SIG-M5 treated with dmso at 0.1 percent for 504 hours (cell line): ENCODE results near the gene SDCCAG8.

Source experiments
- DNase-seq: peaks from one replicate; lab custom pipeline; 2025; ENCODE audit not compliant: unreplicated experiment; lab: John Stamatoyannopoulos, UW

The SDCCAG8 gene

DNA sequence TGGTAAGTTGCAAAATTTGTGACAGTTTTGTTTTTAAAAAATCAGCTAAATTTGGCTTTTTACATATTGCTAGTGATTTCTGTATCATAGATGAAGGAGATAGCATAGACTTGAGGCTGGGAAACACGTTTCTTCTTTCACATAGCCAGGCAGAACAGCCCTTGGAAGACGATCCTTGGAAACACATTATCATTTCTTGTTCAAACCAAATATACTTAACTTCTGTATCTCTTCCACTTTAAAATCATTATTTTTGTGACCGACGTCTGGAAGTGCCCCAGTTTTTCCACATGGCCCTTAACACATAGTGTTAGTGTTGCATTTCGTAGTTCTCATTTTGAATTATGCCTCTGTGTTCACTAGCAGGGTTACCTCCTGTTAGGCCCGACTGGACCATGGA lies 193.5 kb downstream of the SDCCAG8 start:
- no peak for DNase-seq

GRCh38 chr1:243452092-243452491 lies 196.3 kb downstream of the SDCCAG8 start:
- DNase-seq, result peak; percentile 91

GRCh38 chr1:243454328-243454997 lies 198.6 kb downstream of the SDCCAG8 start:
- no peak for DNase-seq

GRCh38 chr1:243455760-243456651 lies 200.2 kb downstream of the SDCCAG8 start:
- DNase-seq, result no peak

DNA sequence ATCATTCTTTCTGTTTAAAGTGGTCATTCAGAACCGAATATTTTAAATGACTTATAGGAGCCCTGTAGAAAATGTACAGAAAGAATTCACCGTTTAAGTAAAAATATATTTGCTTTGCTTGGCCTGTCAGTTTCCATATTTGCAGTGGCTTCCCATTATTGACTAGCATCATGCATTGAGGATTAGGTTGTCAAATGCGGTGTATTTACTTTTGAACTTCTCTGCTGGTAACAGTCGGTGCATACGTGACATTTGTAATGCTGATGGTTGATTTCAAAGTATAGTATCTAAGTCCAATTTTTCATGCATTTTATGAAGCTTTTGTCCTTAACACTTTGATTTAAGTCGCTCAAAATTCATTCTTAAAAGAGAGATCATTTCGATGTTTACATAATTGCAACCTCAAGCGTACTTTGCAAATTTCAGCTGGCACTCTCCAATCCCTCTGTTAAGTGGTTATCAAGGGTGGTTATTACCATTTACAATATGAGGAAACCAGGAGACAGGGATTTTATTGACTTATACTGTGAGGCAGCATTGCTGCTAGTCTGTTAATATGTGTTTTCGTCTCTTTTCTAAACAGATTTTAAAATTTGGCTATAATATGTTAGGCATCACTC lies 201.6 kb downstream of the SDCCAG8 start:
- DNase-seq, result no peak

- peak; percentile 88 for DNase-seq
Measured at GRCh38 chr1:243459059-243459458, 203.2 kb downstream of the SDCCAG8 start.

DNA sequence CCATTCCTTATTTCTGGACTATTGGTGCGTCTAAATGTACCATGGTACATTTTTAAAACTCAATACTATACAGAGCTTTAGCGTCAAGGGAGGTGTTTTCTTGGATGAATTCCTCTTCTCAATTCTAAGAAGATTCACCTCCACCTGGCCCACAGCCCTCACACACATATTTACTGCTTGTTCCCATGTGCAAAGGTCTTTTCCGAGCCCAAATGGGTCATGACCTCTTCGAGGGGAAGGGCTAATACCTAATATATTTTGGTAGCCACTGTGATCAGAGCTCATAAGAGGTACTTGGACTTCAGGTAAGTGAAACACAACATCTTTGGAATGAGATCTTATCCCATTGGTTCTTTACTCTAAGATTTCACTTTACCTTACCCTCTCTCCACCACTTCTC lies 205.9 kb downstream of the SDCCAG8 start:
- DNase-seq, result no peak

DNA sequence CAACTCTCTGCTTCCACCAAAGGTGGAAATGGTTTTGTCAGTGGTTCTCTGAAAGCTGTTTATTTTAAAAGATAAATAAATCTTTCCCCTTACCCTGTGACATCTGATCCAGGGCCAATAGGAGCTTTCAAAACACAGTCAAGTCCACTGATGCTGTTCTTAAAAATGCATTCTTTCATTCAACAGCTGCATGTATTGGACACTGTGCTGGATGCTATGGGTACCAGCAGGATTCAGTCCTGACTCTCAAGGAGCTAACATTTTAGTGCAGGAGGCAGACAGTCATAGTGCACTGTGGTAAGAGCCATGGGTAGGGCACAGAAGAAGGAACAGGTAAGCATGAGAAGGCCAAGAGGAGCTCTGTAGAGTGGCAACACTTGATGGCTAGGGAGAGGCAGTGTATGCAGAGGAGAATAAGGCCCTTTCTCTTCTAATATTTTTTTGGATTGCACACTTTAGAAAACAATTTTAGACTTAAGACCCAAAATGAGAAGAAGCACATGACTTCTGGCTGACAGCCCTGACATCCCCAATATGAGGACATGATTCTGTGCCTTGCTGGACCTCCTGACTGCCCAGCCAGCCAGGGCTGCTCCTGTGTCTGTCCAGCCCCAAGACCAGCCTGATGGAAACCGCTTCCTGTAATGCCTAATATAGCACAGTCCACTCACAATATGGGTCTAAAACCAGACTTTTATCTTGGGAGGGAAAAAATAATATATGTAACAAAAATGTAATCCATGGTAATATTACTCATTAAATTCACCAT lies 207.3 kb downstream of the SDCCAG8 start:
- DNase-seq, result no peak

DNA sequence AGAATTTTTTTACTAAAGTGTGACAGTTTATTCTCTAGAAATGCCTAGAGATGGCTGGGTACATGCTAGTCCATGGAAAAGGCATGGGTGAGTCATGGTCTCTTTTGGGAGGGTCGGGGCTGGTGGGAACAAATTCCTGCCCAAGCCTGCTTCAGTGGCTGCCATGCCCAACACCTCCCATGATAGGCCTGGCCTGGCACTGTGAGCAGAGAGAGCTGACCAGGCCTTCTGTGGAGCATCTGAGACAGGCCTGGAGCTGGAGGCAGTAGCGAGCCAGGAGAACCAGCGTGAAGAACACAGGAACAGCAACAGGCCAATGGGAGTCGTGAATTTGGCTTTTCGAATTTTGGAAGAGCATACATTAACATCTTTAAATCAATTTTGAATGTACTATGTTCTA lies 209.2 kb downstream of the SDCCAG8 start:
- no peak for DNase-seq

DNA sequence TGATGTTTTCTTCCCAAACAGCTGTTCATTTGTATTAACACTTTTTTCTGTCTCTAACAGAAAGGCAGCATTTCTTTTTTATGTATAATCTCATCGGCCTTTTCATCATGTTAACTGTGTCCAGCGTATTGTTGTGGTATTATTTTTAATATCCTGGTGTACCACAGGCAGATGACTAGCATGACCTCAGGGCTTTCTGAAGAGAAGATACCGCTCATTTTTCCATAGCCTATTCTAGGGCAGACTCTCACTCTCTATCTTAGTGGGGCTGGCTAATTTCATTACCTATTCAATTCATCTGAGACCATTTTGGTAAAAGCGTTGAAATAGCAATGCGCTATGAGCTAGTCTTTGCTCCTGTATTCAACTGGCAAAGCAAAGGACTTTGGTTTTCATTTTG lies 209.9 kb downstream of the SDCCAG8 start:
- no peak for DNase-seq

DNA sequence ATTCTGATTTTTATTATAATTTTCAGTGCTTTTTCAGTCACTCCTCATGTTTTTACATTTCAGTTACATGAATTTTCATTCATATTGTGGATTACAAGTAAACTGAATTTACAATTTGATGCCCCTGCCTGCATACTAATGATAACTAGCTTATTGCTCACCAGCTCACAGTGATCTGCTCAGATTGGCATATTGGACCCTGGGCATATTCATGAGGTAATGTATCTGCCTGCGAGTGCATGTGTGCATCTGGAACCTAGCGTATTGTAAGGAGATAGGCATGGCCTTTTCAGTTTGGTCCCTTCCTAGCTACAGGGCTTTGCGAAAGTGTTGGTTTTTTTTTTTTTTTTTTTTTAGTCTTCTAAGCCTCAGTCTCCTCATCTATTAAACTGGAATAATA lies 213.7 kb downstream of the SDCCAG8 start:
- DNase-seq, result no peak

DNA sequence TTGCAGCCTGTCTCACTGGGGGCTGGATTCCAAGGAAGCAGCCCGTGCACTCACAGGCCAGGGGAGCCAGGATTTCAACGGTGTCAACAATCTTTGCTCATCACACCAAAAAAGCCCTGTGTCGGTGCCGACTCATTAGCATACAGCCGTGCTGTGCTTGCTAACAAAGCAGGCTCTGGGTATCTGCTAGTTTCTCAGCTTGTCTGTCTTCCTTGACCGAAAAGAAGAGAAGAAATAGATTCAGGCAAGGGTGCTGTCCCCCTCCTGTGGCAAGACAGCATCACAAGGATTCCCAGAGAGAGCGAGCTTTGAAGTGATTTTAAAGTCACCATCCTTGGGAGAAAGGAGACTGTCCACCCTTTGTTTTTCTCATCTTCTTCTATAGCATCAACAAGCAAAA lies 214.7 kb downstream of the SDCCAG8 start:
- no peak for DNase-seq

- DNase-seq, result peak; percentile 92
Measured at GRCh38 chr1:243471026-243471685, 215.3 kb downstream of the SDCCAG8 start.

GRCh38 chr1:243471754-243472745 lies 216.2 kb downstream of the SDCCAG8 start:
- peak; percentile 81 for DNase-seq

DNA sequence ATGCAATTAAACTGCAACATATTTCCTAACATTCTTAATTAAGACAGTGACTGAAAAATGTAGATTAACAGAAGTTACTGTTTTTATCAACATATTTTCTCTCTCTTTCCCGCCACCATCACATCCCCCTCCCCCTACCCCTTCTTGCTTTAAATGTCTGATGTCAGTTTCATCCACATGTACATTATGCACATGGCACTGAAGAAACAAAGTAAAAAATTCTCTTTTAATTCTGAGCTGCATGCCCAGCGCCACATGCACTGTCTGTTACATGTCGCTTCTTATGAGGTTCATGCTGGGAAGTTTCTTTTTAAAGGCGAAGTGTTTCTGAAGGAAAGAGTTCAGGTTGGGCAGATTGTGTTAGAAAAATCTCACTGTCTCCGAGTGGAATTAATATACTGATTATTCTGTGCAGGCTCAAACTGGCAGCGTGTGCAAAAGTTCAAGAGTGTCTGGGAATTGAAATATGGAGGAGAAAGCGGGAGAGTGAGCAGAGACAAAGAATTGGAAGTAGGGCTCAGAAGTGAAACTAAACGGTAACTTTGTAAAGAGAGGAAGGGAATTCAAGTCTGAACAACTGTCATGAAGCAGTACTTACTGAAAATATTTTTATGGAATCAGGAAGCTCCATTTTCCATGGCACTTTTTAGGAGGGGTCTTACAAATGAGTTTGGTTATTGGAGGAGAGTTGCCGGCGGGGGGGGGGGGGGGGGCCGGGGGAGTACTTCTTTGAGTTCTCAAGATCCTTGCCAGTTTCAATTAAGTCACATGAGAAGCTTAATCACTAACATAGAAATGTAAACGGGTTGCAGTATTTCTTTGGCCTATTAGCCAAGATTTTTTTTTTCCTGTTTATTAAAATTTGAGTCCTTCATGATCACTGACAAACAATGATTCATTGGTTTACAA lies 217.6 kb downstream of the SDCCAG8 start:
- DNase-seq, result peak; percentile 65

DNA sequence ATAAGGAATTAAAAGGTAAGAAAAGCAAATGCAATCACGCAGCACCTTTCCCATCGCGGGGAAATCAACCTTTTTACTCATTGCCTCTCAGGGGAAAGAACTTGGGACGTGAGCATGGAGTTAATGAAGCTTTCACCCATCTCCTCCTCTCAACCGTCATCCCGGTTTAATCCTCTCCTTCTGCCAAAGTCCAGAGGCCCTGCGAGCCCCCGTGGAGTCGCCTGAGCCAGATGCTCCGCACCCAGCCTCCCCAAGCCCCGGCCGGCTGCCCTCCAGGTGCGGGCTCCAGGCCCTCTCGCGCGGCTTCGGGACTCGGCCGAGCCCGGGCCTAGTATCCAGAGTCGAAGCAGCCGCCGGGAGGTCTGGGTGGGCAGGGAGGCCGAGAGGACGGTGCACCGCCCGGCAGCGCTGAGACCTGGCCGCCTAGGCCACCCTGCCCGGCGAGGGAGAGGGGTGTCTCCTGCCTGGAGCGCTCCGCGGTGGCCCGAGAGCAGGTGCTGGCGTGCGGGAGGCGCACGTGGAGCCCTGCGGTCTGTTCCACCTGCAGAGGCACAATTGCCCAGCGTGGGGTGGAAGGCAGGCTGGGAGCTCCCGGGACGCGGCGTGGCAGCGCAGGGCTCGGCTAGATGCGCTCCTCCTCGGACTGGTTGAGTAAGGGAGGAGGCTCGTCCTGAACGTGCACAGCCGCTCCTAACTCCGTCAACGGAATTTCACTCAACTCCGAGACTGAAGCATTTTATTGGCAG lies 218.5 kb downstream of the SDCCAG8 start:
- no peak for DNase-seq

- no peak for DNase-seq
Measured at GRCh38 chr1:243474906-243475305, 219.1 kb downstream of the SDCCAG8 start.

DNA sequence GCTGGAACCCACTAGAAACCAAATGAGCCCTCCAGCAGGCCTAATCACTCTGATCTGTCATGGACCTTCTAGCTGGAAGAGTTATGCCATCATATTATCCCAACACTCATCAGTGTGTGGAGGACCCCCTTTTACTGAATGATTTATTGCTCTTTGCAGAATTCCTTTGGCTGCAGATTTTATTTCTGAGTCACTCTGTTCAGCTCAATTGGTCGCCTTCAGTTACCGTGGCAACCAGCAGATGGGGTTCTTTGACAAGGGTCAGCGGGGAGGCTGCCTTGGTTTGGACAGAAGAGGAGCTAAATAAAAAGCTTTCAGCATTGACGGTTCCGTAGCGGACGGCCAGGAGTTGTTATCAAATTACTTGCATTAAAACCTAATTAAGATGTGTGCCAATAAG lies 220.1 kb downstream of the SDCCAG8 start:
- no peak for DNase-seq
